Brain microvascular endothelial cell (primary cell): Measurements from ENCODE around the gene KAT2A.

Experiments
- DNase-seq: peaks from one replicate; pipeline ENCODE4 v3.0.0-alpha.2; 2020
- H3K27ac ChIP-seq: fragments of 250-450 bp; sonication (Bioruptor Pico); 2 replicates; pipeline ENCODE4 v1.5.1; 2020; ENCODE audit warnings: mild to moderate bottlenecking, moderate library complexity
- H3K27me3 ChIP-seq: fragments of 250-450 bp; sonication (Bioruptor Pico); replicated peaks from 2 replicates; pipeline ENCODE4 v1.5.1; 2020; ENCODE audit warnings: mild to moderate bottlenecking
- H3K36me3 ChIP-seq: fragments of 250-450 bp; sonication (Bioruptor Pico); replicated peaks from 2 replicates; pipeline ENCODE4 v1.5.1; 2020; ENCODE audit warnings: mild to moderate bottlenecking
- H3K4me3 ChIP-seq: 2 replicates; pipeline ENCODE4 v1.5.1; 2011; ENCODE audit warnings: low read depth, mild to moderate bottlenecking, control low read depth, low read length, moderate library complexity
- CTCF ChIP-seq: IDR thresholded peaks from 2 replicates; pipeline ENCODE4 v1.5.1; 2011; ENCODE audit warnings: low read depth, mild to moderate bottlenecking, moderate library complexity, low read length, control low read depth, inconsistent platforms; ENCODE audit errors: missing control alignments
- in situ Hi-C: cut with HindIII; loops from 2 replicates; pipeline ENCODE4 v1.10.0; 2017; ENCODE audit warnings: low sequenced_read_pairs, low pct_ligation_motif_present

The KAT2A gene

GRCh38 chr17:42116705-42117396, 4.3 kb downstream of the KAT2A start:
- in situ Hi-C loops: loop anchor here (25.0 kb wide), 1 partner anchor 155 kb away; the partner anchor contains the start of gene CNP
- Histone ChIP-seq H3K4me3 (no peak overlapping the region), H3K36me3 (peaks cover 6% of the 10 kb centered on the region), H3K27me3 (no peaks in the 10 kb centered on the region), H3K27ac (no peak overlapping the region)
- TF ChIP-seq CTCF: peak; percentile 84
- peak; percentile 81 for DNase-seq

- TF ChIP-seq CTCF: no peak
- no peak for DNase-seq
- Histone ChIP-seq H3K27ac (no peak overlapping the region), H3K4me3 (no peak overlapping the region), H3K27me3 (no peaks in the 10 kb centered on the region), H3K36me3 (peaks cover 6% of the 10 kb centered on the region)
- in situ Hi-C loops: loop anchor here (25.0 kb wide), 1 partner anchor 152 kb away; the partner anchor contains the start of gene CNP
Measured at GRCh38 chr17:42114118-42114517, 7.0 kb downstream of the KAT2A start.

- H3K36me3 ChIP-seq: peaks cover 6% of the 10 kb centered on the region
- no peaks in the 10 kb centered on the region for H3K27me3 ChIP-seq
- no peak overlapping the region for H3K4me3 ChIP-seq
- no peak for DNase-seq
- TF ChIP-seq CTCF: no peak
- H3K27ac ChIP-seq: no peak overlapping the region
- in situ Hi-C loops: loop anchor here (25.0 kb wide), 1 partner anchor 151 kb away; the partner anchor contains the start of gene CNP
Measured at GRCh38 chr17:42113293-42114069, 7.7 kb downstream of the KAT2A start.

- TF ChIP-seq CTCF: no peak
- Histone ChIP-seq H3K27me3 (no peaks in the 10 kb centered on the region), H3K27ac (peak within 1 kb of the TSS; percentile 32), H3K4me3 (peak within 1 kb of the TSS; percentile 40), H3K36me3 (peaks cover 6% of the 10 kb centered on the region)
- in situ Hi-C loops: loop anchor here (25.0 kb wide), 1 partner anchor 150 kb away; the partner anchor contains the start of gene CNP
- DNase-seq: peak; percentile 79
Measured at GRCh38 chr17:42112552-42113176, 8.5 kb downstream of the KAT2A start, which contains the start of gene DHX58. DHX58 (minus strand) TSS chr17:42112714; CDS start chr17:42111892, 822 bp downstream.

- in situ Hi-C loops: loop anchor here (25.0 kb wide), 1 partner anchor 150 kb away; the partner anchor contains the start of gene CNP
- peak overlapping the region; percentile 40 for H3K4me3 ChIP-seq
- no peak for DNase-seq
- H3K27ac ChIP-seq: peak overlapping the region; percentile 32
- H3K36me3 ChIP-seq: no peaks in the 10 kb centered on the region
- H3K27me3 ChIP-seq: no peaks in the 10 kb centered on the region
- TF ChIP-seq CTCF: no peak
Measured at GRCh38 chr17:42111871-42112551, 9.2 kb downstream of the KAT2A start.
